Muscle layer of duodenum (tissue), 2 donors: ENCODE measurements around the gene CMPK2.

Experiments used
- H3K27ac ChIP-seq: one replicate; pipeline ENCODE4 v1.7.0; 2013; ENCODE audit warnings: mild to moderate bottlenecking, low read length
- H3K27me3 ChIP-seq: one replicate; pipeline ENCODE4 v1.7.0; 2013; ENCODE audit warnings: low read depth, mild to moderate bottlenecking, control low read depth, low read length
- H3K36me3 ChIP-seq, 2 donors: one replicate each; pipeline ENCODE4 v1.7.0; 2013; ENCODE audit warnings: low read length in 2 of 2, control low read depth in 1 of 2, mild to moderate bottlenecking in 1 of 2; ENCODE audit not compliant: insufficient read depth in 2 of 2, control insufficient read depth in 1 of 2
- H3K4me1 ChIP-seq, 2 donors: one replicate each; pipeline ENCODE4 v1.7.0; 2013; ENCODE audit warnings: low read length in 2 of 2, mild to moderate bottlenecking in 2 of 2, control low read depth in 1 of 2, moderate library complexity in 1 of 2; ENCODE audit not compliant: insufficient read depth in 2 of 2, control insufficient read depth in 1 of 2
- H3K4me3 ChIP-seq, 2 donors: one replicate each; pipeline ENCODE4 v1.7.0; 2013; ENCODE audit warnings: low read length in 2 of 2, low read depth in 1 of 2, mild to moderate bottlenecking in 1 of 2
- H3K9me3 ChIP-seq, 2 donors: one replicate each; pipeline ENCODE4 v1.7.0; 2013; ENCODE audit warnings: low read length in 2 of 2, control low read depth in 1 of 2, mild to moderate bottlenecking in 1 of 2; ENCODE audit not compliant: control insufficient read depth in 1 of 2
- donor health status: healthy.

The CMPK2 gene

DNA sequence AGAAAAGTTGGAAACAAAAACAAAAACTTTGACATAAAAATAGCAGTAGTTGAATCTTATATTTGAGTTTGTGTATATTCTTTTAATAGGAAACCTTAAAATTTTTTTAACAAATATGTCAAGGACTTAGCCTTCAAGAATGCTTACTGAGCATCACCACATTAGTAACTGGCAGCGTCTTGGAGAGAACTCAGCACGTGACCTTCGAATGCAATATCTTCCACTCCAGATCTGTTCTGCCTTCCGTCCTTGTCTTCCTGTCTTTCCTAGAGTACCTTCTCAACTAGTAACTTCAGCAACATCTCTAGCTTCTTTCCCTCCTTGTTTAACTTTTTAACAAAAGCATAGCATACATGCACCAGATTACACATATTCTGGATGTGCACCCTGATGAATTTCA is 12.8 kb upstream of the CMPK2 start:
- Histone ChIP-seq H3K9me3 (no peaks in the 10 kb centered on the region), H3K27ac (no peak overlapping the region), H3K4me3 (peak overlapping the region; percentile 71 to 79), H3K36me3 (no peaks in the 10 kb centered on the region), H3K4me1 (peaks cover 0 to 13% of the 10 kb centered on the region in 2 donors), H3K27me3 (no peaks in the 10 kb centered on the region)

DNA sequence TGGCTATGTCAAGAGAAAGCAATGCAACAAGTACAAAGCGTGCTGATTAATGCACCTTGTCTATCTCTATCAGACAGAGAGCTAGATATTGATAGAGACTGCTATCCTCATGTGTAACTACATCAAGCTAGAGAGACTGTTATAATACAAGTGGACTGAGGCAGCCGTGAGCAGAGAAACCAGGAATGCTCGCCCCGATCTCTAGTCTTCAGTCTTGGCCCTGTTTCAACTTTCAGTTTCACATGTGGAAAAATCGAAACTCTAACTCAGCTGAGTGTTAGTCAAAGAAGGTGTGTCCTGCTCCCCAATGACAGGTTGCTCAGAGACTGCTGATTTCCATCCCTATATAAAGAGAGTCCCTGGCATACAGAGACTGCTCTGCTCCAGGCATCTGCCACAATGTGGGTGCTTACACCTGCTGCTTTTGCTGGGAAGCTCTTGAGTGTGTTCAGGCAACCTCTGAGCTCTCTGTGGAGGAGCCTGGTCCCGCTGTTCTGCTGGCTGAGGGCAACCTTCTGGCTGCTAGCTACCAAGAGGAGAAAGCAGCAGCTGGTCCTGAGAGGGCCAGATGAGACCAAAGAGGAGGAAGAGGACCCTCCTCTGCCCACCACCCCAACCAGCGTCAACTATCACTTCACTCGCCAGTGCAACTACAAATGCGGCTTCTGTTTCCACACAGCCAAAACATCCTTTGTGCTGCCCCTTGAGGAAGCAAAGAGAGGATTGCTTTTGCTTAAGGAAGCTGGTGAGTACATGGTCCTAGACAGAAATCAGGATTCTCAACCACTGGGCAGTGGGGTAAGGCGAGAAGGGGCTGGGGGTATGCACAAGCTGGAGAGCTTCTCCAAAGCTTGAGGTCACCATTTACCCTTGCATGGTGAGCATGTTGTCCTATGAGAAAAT is 11.9 kb upstream of the CMPK2 start, which contains the start of gene RSAD2:
Gene RSAD2 (plus strand): TSS at position 376 of the 903 bp plus-strand sequence. CDS start 24 bp downstream, at position 400.
- Histone ChIP-seq H3K36me3 (no peaks in the 10 kb centered on the region), H3K4me3 (peak within 1 kb of the TSS; percentile 71 to 79), H3K27me3 (no peaks in the 10 kb centered on the region), H3K27ac (peak within 1 kb of the TSS; percentile 33), H3K9me3 (no peaks in the 10 kb centered on the region), H3K4me1 (peaks cover 0 to 13% of the 10 kb centered on the region in 2 donors)

DNA sequence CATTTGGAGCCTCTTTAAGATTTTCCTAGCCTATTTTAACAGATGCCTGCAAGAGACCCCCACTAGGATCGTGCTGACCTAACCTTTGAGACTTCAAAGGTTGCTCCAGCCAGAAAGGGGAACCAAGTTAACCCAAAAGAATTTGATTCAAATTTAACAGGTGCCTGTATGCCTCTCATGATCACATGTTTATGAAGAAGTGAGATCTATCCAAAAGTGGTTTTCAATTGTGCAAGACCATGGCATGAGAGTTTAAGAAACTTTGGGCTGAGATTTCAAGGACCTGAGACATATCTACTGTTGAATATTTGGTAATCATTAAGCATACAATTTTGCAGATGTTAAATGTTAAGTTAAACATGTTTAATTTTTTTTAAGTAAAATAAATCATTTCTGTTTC is 10.6 kb upstream of the CMPK2 start:
- H3K36me3 ChIP-seq: no peaks in the 10 kb centered on the region
- no peak overlapping the region for H3K4me3 ChIP-seq
- H3K4me1 ChIP-seq: peaks cover 0 to 13% of the 10 kb centered on the region in 2 donors
- H3K9me3 ChIP-seq: no peaks in the 10 kb centered on the region
- no peak overlapping the region for H3K27ac ChIP-seq
- no peaks in the 10 kb centered on the region for H3K27me3 ChIP-seq

DNA sequence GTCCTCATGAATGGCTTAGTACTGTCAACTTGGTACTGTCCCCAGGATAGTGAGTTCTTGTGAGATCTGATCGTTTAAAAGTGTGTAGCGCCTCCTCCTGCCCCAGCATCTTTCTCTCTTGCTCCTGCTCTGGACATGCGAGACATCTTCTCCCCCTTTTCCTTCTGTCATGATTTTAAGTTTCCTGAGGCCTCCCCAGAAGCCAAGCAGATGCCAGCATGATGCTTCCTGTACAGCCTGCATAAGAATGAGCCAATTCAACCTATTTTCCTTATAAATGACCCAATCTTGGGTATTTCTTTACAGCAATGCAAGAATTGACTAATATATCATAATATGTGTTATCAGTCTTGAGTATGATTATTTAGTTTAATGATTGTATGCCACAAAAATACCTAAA is 8.3 kb upstream of the CMPK2 start:
- Histone ChIP-seq H3K9me3 (no peaks in the 10 kb centered on the region), H3K4me1 (peaks cover 0 to 13% of the 10 kb centered on the region in 2 donors), H3K27me3 (no peaks in the 10 kb centered on the region), H3K4me3 (no peak overlapping the region), H3K36me3 (no peaks in the 10 kb centered on the region), H3K27ac (no peak overlapping the region)

DNA sequence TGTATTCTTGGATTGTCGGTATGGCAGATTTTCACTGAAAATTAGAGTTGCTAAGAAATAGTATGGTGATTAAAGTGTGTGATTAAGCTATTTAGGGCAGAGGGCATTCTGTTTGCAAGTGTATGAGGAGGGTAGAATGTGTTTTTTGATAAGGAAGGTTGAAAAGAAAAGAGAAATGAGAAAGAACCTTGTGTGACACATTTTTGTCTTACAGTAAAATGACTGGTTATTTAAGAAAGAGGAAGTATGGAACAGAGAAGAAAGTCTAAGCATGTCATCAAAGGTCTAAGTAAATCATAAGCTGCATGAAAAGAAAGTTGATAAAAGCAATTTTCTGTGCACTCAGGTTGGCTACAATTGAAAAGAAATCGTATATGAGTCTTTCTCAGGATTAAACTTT is 6.7 kb upstream of the CMPK2 start:
- Histone ChIP-seq H3K27me3 (no peaks in the 10 kb centered on the region), H3K27ac (no peak overlapping the region), H3K36me3 (no peaks in the 10 kb centered on the region), H3K4me3 (no peak overlapping the region), H3K4me1 (peaks cover 0 to 4% of the 10 kb centered on the region in 2 donors), H3K9me3 (no peaks in the 10 kb centered on the region)

DNA sequence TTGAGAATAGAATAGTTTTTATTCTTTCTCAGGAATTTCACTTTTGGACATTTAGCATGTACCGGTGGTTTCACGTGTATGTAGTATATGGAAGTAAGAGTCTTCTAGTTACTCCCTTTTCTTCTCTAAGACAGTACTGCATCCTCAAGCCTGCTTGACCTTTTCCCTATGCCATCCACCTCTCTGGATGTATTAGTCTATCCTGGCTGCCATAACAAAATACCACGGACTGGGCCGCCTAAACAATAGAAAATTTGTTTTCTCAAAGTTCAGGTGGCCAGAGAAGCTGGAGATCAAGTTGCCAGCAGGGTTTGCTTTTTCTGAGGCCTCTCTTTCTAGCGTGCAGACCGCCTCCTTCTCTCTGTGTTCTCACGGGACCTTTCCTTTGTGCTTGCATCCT is 1.3 kb upstream of the CMPK2 start:
- no peaks in the 10 kb centered on the region for H3K9me3 ChIP-seq
- no peaks in the 10 kb centered on the region for H3K36me3 ChIP-seq
- no peak overlapping the region for H3K4me3 ChIP-seq
- no peak overlapping the region for H3K27ac ChIP-seq
- no peaks in the 10 kb centered on the region for H3K27me3 ChIP-seq
- H3K4me1 ChIP-seq: peaks cover 0 to 10% of the 10 kb centered on the region in 2 donors

DNA sequence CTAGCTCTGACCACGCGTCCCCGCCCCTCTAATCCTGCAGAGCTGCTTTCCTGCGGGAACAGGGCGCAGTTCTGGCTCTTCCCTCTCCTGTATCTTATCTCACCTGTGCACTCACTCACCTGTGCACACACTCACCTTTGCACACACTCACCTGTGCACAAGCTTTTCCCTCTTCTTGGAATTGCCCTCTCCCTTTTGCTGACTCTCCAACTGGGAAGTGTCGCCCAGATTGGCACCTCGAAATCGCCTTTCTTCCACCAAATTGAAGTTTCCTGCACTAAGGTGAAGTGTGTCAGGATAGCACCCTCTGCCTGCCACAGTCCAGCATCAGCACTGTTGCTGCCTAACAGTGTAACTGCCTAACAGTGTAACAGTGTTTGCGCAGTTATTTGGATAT is 566 bp upstream of the CMPK2 start:
- peaks cover 0 to 10% of the 10 kb centered on the region in 2 donors for H3K4me1 ChIP-seq
- H3K4me3 ChIP-seq: peak overlapping the region; percentile 80 to 87
- H3K36me3 ChIP-seq: peaks cover 0 to 6% of the 10 kb centered on the region in 2 donors
- H3K27ac ChIP-seq: no peak overlapping the region
- no peaks in the 10 kb centered on the region for H3K9me3 ChIP-seq
- H3K27me3 ChIP-seq: no peaks in the 10 kb centered on the region

DNA sequence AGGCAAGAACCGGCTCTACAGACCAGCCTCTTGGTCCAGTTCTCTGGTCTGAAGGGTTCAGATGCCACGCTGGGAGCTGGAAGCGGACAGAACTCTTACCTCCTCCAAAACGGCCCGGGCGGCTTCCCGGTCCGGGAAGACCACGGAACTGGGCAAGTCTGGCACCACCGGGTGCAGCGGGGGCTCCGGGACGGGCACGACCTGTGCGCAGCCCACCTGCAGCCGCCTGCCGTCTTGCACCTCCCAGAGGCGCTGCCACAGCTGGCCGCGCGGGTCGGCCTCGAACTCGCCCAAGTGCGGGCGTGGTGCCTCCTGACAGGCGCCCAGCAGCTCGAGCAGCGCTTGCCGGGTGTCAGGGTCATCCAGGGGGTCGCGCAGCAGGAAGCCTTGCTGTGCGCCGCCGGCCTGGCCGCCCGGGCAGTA is 773 bp downstream of the CMPK2 start:
- Histone ChIP-seq H3K4me3 (peak overlapping the region; percentile 35 to 87), H3K27ac (no peak overlapping the region), H3K27me3 (no peaks in the 10 kb centered on the region), H3K36me3 (peaks cover 0 to 16% of the 10 kb centered on the region in 2 donors), H3K9me3 (no peaks in the 10 kb centered on the region), H3K4me1 (peaks cover 0 to 10% of the 10 kb centered on the region in 2 donors)

DNA sequence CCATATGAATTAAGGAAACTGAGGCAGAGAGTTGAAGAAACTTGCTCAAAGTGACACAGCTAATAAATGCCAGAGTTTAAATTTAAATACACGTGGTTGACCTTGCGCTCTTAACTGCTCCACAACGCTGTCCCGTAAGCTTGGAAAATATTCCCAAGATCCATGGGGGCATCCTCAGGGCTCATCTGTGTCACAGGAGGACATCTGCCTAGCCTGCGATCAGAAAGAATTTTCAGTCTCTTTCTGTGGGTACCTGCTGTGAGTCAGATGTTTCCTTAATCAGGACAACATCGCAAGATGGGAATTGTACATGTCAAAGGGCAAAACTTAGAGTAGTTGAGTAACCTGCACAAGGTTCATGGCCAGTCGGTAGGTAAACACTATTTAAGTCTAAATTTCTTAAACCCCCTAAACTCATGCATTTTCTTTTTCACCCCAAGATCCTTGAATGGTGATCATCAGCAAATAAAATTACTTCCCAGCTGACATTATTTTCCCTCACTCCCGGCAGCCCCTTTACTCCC is 1.4 kb downstream of the CMPK2 start:
- H3K27ac ChIP-seq: no peak overlapping the region
- H3K4me1 ChIP-seq: peaks cover 0 to 10% of the 10 kb centered on the region in 2 donors
- H3K36me3 ChIP-seq: peaks cover 0 to 23% of the 10 kb centered on the region in 2 donors
- no peaks in the 10 kb centered on the region for H3K9me3 ChIP-seq
- H3K4me3 ChIP-seq: peak overlapping the region; percentile 35 to 87
- no peaks in the 10 kb centered on the region for H3K27me3 ChIP-seq

DNA sequence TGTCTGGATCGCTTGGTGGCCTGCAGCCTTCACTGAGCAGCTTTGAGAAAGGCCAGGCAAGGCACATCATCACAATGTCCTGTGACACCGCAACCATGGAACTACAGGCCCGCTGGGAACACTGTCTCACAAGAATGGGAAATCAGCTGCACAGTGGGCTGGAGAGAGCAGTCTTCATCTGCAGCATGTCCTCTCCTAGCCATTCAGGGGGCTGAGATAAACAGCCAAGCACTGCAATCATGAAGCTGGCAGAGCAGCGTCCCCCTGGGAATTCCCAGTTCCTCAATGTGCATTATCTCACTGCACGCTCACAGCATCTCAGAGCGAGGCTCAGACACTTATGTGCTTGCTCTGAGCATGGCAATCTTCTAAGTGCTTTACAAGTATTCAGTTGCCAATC is 1.9 kb downstream of the CMPK2 start:
- Histone ChIP-seq H3K27ac (no peak overlapping the region), H3K4me3 (no peak overlapping the region)

DNA sequence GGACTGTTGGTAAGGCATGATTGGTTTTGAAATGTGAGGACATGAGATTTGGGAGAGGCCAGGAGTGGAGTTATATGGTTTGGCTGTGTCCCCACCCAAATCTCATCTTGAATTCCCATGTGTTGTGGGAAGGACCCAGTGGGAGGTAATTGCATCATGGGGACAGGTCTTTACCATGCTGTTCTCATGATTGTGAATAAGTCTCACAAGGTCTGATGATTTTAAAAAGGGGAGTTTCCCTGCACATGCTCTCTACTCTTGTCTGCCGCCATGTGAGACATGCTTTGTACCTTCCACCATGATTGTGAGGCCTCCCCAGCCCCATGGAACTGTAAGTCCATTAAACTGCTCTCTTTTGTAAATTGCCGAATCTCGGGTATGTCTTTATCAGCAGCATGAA is 5.4 kb downstream of the CMPK2 start:
- peaks cover 0 to 6% of the 10 kb centered on the region in 2 donors for H3K9me3 ChIP-seq
- peaks cover 0 to 32% of the 10 kb centered on the region in 2 donors for H3K36me3 ChIP-seq
- no peak overlapping the region for H3K4me3 ChIP-seq
- H3K27ac ChIP-seq: no peak overlapping the region
- H3K4me1 ChIP-seq: peaks cover 0 to 5% of the 10 kb centered on the region in 2 donors
- no peaks in the 10 kb centered on the region for H3K27me3 ChIP-seq

More for the DNA sequence above, 1.9 kb downstream of the CMPK2 start:
- peaks cover 0 to 27% of the 10 kb centered on the region in 2 donors for H3K36me3 ChIP-seq
- peaks cover 0 to 10% of the 10 kb centered on the region in 2 donors for H3K4me1 ChIP-seq
- peaks cover 0 to 3% of the 10 kb centered on the region in 2 donors for H3K9me3 ChIP-seq
- no peaks in the 10 kb centered on the region for H3K27me3 ChIP-seq
